ENCODE data around the gene CYP4F22.

DNA sequence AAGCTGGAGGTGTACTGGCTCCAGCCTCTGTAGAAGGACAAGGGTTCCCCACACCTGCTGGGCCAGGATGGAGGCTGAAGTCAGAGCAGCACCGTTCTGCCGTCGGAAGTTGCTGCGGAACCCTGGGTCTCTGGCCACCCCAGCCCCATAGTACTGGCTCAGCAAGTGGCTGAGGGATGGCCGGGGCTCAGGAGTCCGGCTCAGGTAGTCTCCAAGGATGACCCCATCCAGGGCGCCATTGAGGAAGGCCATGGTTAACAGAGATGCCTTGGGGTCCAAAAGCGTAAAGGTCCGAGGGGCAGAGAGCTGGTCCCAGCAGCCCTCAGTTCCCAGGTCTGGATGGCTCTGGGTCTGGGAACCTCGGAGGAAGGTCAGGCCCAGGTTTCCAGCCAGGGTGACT lies 32.7 kb upstream of the CYP4F22 start:
- TF ChIP-seq POLR2A (IDR thresholded peaks at IDR 0.05) (no peak), CTCF (IDR thresholded peaks at IDR 0.05) (no peak)
